Skeletal muscle satellite cell (primary cell): Measurements from ENCODE around the gene FGF2. TPM values are rescaled to one million over a fixed set of nuclear protein-coding genes. Genes with fewer than 3 reads are reported as not detected.
"Not testable (repeated sequence)": the region's sequence is repeated elsewhere in the genome, so short reads cannot be mapped to it uniquely, and the experiment has no call there.

Source experiments
- H3K27me3 ChIP-seq: 2 replicates; pipeline ENCODE4 v1.7.0; 2013; ENCODE audit warnings: low read length; ENCODE audit not compliant: control insufficient read depth, insufficient read depth
- H3K36me3 ChIP-seq: 2 replicates; pipeline ENCODE4 v1.7.0; 2013; ENCODE audit warnings: mild to moderate bottlenecking, control low read depth, low read length; ENCODE audit not compliant: insufficient read depth
- H3K4me1 ChIP-seq: 2 replicates; pipeline ENCODE4 v1.7.0; 2013; ENCODE audit warnings: low read length; ENCODE audit not compliant: control insufficient read depth, insufficient read depth
- H3K4me2 ChIP-seq: 2 replicates; pipeline ENCODE4 v1.7.0; 2013; ENCODE audit warnings: mild to moderate bottlenecking, low read length
- H3K4me3 ChIP-seq: 2 replicates; pipeline ENCODE4 v1.7.0; 2013; ENCODE audit warnings: low read length
- H3K9ac ChIP-seq: 2 replicates; pipeline ENCODE4 v1.7.0; 2013; ENCODE audit warnings: mild to moderate bottlenecking, low read depth, low read length, moderate library complexity
- H3K9me3 ChIP-seq: replicated peaks from 2 replicates; pipeline ENCODE4 v1.7.0; 2013; ENCODE audit warnings: mild to moderate bottlenecking, control low read depth, low read length
- total RNA-seq: library from RNA; depleted of rRNA; stranded (reverse); fragments of >200 nt; gene quantifications from 2 replicates; pipeline ENCODE4 v1.2.3, GENCODE V29; 2012; rRNA removed

FGF2 gene
- 26.9 and 53.0 TPM in 2 replicates for total RNA-seq

- peaks cover 35% of the 10 kb centered on the region for H3K4me1 ChIP-seq
- peak within 1 kb of the TSS; percentile 89 for H3K9ac ChIP-seq
- H3K4me2 ChIP-seq: peak within 1 kb of the TSS; percentile 84
- no peaks in the 10 kb centered on the region for H3K27me3 ChIP-seq
- H3K36me3 ChIP-seq: peaks cover 3% of the 10 kb centered on the region
- peak within 1 kb of the TSS; percentile 88 for H3K4me3 ChIP-seq
- H3K9me3 ChIP-seq: no peaks in the 10 kb centered on the region
These were observed at the start of gene FGF2 for GRCh38 chr4:122826553-122827257. Gene FGF2 (plus strand): TSS chr4:122826831. CDS start chr4:122827175, 344 bp downstream.

- no peaks in the 10 kb centered on the region for H3K9me3 ChIP-seq
- H3K4me3 ChIP-seq: no peak overlapping the region
- H3K4me2 ChIP-seq: no peak overlapping the region
- H3K27me3 ChIP-seq: no peaks in the 10 kb centered on the region
- peaks cover 45% of the 10 kb centered on the region for H3K4me1 ChIP-seq
- no peak overlapping the region for H3K9ac ChIP-seq
- no peaks in the 10 kb centered on the region for H3K36me3 ChIP-seq
These were observed 49.7 kb upstream of the FGF2 start for GRCh38 chr4:122776916-122777315.

- Histone ChIP-seq H3K9me3 (no peaks in the 10 kb centered on the region), H3K4me3 (no peak overlapping the region), H3K4me1 (peaks cover 45% of the 10 kb centered on the region), H3K27me3 (no peaks in the 10 kb centered on the region), H3K36me3 (no peaks in the 10 kb centered on the region), H3K9ac (peak overlapping the region; percentile 52), H3K4me2 (peak overlapping the region; percentile 49)
These were observed 48.6 kb upstream of the FGF2 start for GRCh38 chr4:122777846-122778673.

- no peak overlapping the region for H3K4me2 ChIP-seq
These were observed 45.1 kb upstream of the FGF2 start for GRCh38 chr4:122781486-122781885.

GRCh38 chr4:122783301-122784215 is 43.1 kb upstream of the FGF2 start:
- Histone ChIP-seq H3K27me3 (no peaks in the 10 kb centered on the region), H3K4me2 (peak overlapping the region; percentile 64), H3K4me3 (peak overlapping the region; percentile 18), H3K36me3 (no peaks in the 10 kb centered on the region), H3K4me1 (peaks cover 38% of the 10 kb centered on the region), H3K9ac (peak overlapping the region; percentile 74), H3K9me3 (no peaks in the 10 kb centered on the region)

More at GRCh38 chr4:122781486-122781885, 45.1 kb upstream of the FGF2 start:
- H3K36me3 ChIP-seq: no peaks in the 10 kb centered on the region
- H3K27me3 ChIP-seq: no peaks in the 10 kb centered on the region
- peaks cover 55% of the 10 kb centered on the region for H3K4me1 ChIP-seq
- no peak overlapping the region for H3K9ac ChIP-seq
- no peaks in the 10 kb centered on the region for H3K9me3 ChIP-seq
- H3K4me3 ChIP-seq: no peak overlapping the region

GRCh38 chr4:122784261-122784660 is 42.4 kb upstream of the FGF2 start:
- H3K9me3 ChIP-seq: no peaks in the 10 kb centered on the region
- H3K4me1 ChIP-seq: peaks cover 35% of the 10 kb centered on the region
- H3K4me3 ChIP-seq: no peak overlapping the region
- peak overlapping the region; percentile 64 for H3K4me2 ChIP-seq
- peak overlapping the region; percentile 72 for H3K9ac ChIP-seq
- H3K36me3 ChIP-seq: no peaks in the 10 kb centered on the region
- H3K27me3 ChIP-seq: no peaks in the 10 kb centered on the region

GRCh38 chr4:122785099-122785498 is 41.5 kb upstream of the FGF2 start:
- no peak overlapping the region for H3K9ac ChIP-seq
- peaks cover 35% of the 10 kb centered on the region for H3K4me1 ChIP-seq
- no peaks in the 10 kb centered on the region for H3K27me3 ChIP-seq

GRCh38 chr4:122786296-122786695 is 40.3 kb upstream of the FGF2 start:
- H3K4me1 ChIP-seq: peaks cover 34% of the 10 kb centered on the region
- not testable (repeated sequence) for H3K4me2 ChIP-seq, H3K4me3 ChIP-seq, H3K9ac ChIP-seq, H3K9me3 ChIP-seq, H3K27me3 ChIP-seq, H3K36me3 ChIP-seq

More at GRCh38 chr4:122785099-122785498, 41.5 kb upstream of the FGF2 start:
- Histone ChIP-seq H3K4me2 (no peak overlapping the region), H3K4me3 (no peak overlapping the region), H3K9me3 (no peaks in the 10 kb centered on the region), H3K36me3 (no peaks in the 10 kb centered on the region)

GRCh38 chr4:122786920-122787319 is 39.7 kb upstream of the FGF2 start:
- not testable (repeated sequence) for H3K9me3 ChIP-seq, H3K36me3 ChIP-seq, H3K27me3 ChIP-seq, H3K4me3 ChIP-seq, H3K9ac ChIP-seq, H3K4me2 ChIP-seq
- H3K4me1 ChIP-seq: peaks cover 28% of the 10 kb centered on the region

GRCh38 chr4:122787940-122788339 is 38.7 kb upstream of the FGF2 start:
- no peaks in the 10 kb centered on the region for H3K36me3 ChIP-seq
- no peak overlapping the region for H3K4me3 ChIP-seq
- H3K4me1 ChIP-seq: peaks cover 18% of the 10 kb centered on the region
- no peaks in the 10 kb centered on the region for H3K9me3 ChIP-seq
- no peaks in the 10 kb centered on the region for H3K27me3 ChIP-seq
- H3K9ac ChIP-seq: no peak overlapping the region
- no peak overlapping the region for H3K4me2 ChIP-seq

- Histone ChIP-seq H3K9me3 (no peaks in the 10 kb centered on the region), H3K36me3 (no peaks in the 10 kb centered on the region), H3K9ac (no peak overlapping the region), H3K4me2 (no peak overlapping the region), H3K4me3 (no peak overlapping the region), H3K27me3 (no peaks in the 10 kb centered on the region), H3K4me1 (peaks cover 8% of the 10 kb centered on the region)
These were observed 37.7 kb upstream of the FGF2 start for GRCh38 chr4:122788935-122789334.
